HEK293 (cell line): ENCODE results near the gene FRMD8.

Experiments used
- CTCF ChIA-PET: fragments of 350-600 bp; formaldehyde crosslinking; extraction: SDS; loops from one replicate; lab custom pipeline; 2021; ENCODE audit warnings: antibody characterized with exemption; lab: Yijun Ruan, JAX
- POLR2A ChIA-PET: fragments of 300-600 bp; formaldehyde crosslinking; extraction: SDS; loops from one replicate; lab custom pipeline; 2020; ENCODE audit warnings: antibody characterized with exemption, inconsistent platforms; lab: Yijun Ruan, JAX
- H3K27ac ChIP-seq: fragments of 200-500 bp; sonication (Bioruptor generic); 2 replicates; pipeline ENCODE4 v1.5.1; 2014; ENCODE audit warnings: low read depth, low read length, control low read depth, inconsistent platforms; ENCODE audit errors: extremely low read depth
- H3K36me3 ChIP-seq, 2 experiments: fragments of 200-500 bp in 1 of 2; sonication (Bioruptor generic) in 1 of 2; 1 replicate in 1 of 2; 2 replicates in 1 of 2; pipeline ENCODE4 v1.5.1; 2014 to 2017; ENCODE audit warnings: inconsistent platforms in 2 of 2, low read length in 2 of 2; ENCODE audit not compliant: control insufficient read depth in 2 of 2, insufficient read depth in 1 of 2
- H3K4me1 ChIP-seq: fragments of 200-500 bp; sonication (Bioruptor generic); 2 replicates; pipeline ENCODE4 v1.5.1; 2014; ENCODE audit warnings: mild to moderate bottlenecking, low read length, inconsistent platforms; ENCODE audit not compliant: control insufficient read depth, insufficient read depth
- H3K4me3 ChIP-seq: 2 replicates; pipeline ENCODE4 v1.5.1; 2011; ENCODE audit warnings: low read depth, mild to moderate bottlenecking, control low read depth, low read length, moderate library complexity
- H3K9me3 ChIP-seq: fragments of 200-500 bp; sonication (Bioruptor generic); 2 replicates; pipeline ENCODE4 v1.5.1; 2014; ENCODE audit warnings: low read depth, low read length, inconsistent platforms; ENCODE audit not compliant: control insufficient read depth, insufficient read depth
- BCL11A ChIP-seq: fragments of 450-650 bp; formaldehyde crosslinking; IDR thresholded peaks from 2 replicates; pipeline ENCODE4 v1.5.1; 2016; ENCODE audit warnings: low read depth, missing biosample characterization, missing genetic modification characterization
- EGR2 ChIP-seq: fragments of 450-650 bp; formaldehyde crosslinking; IDR thresholded peaks from 2 replicates; pipeline ENCODE4 v1.5.1; 2016; ENCODE audit warnings: low read depth, missing biosample characterization, missing genetic modification characterization
- GLIS1 ChIP-seq: fragments of 450-650 bp; formaldehyde crosslinking; IDR thresholded peaks from 2 replicates; pipeline ENCODE4 v1.5.1; 2016; ENCODE audit warnings: missing biosample characterization, missing genetic modification characterization
- KLF1 ChIP-seq: fragments of 450-650 bp; formaldehyde crosslinking; IDR thresholded peaks from 2 replicates; pipeline ENCODE4 v1.5.1; 2016; ENCODE audit warnings: missing biosample characterization, missing genetic modification characterization
- KLF16 ChIP-seq: fragments of 450-650 bp; formaldehyde crosslinking; IDR thresholded peaks from 2 replicates; pipeline ENCODE4 v1.5.1; 2017; ENCODE audit warnings: missing biosample characterization, missing genetic modification characterization
- KLF7 ChIP-seq: fragments of 450-650 bp; formaldehyde crosslinking; IDR thresholded peaks from 2 replicates; pipeline ENCODE4 v1.5.1; 2016; ENCODE audit warnings: missing biosample characterization, missing genetic modification characterization, borderline replicate concordance
- KLF8 ChIP-seq: fragments of 450-650 bp; formaldehyde crosslinking; IDR thresholded peaks from 2 replicates; pipeline ENCODE4 v1.5.1; 2016; ENCODE audit warnings: missing biosample characterization, missing genetic modification characterization
- RBAK ChIP-seq: fragments of 450-650 bp; formaldehyde crosslinking; IDR thresholded peaks from 2 replicates; pipeline ENCODE4 v1.5.1; 2016; ENCODE audit warnings: missing biosample characterization, missing genetic modification characterization
- SALL2 ChIP-seq: fragments of 450-650 bp; formaldehyde crosslinking; IDR thresholded peaks from 2 replicates; pipeline ENCODE4 v1.5.0; 2017; ENCODE audit warnings: missing biosample characterization, mild to moderate bottlenecking, missing genetic modification characterization, borderline replicate concordance
- SP3 ChIP-seq: fragments of 450-650 bp; formaldehyde crosslinking; IDR thresholded peaks from 2 replicates; pipeline ENCODE4 v1.5.1; 2016; ENCODE audit warnings: missing biosample characterization, missing genetic modification characterization
- TRIM28 ChIP-seq: IDR thresholded peaks from 2 replicates; pipeline ENCODE4 v1.6.1; 2011; ENCODE audit warnings: low read length, control low read depth, borderline replicate concordance
- ZBTB7A ChIP-seq: fragments of 450-650 bp; formaldehyde crosslinking; IDR thresholded peaks from 2 replicates; pipeline ENCODE4 v1.5.1; 2016; ENCODE audit warnings: low read depth, missing biosample characterization, missing genetic modification characterization
- ZEB2 ChIP-seq: fragments of 450-650 bp; formaldehyde crosslinking; IDR thresholded peaks from 2 replicates; pipeline ENCODE4 v1.5.1; 2016; ENCODE audit warnings: missing biosample characterization, missing genetic modification characterization
- ZFHX2 ChIP-seq: fragments of 450-650 bp; formaldehyde crosslinking; conservative IDR thresholded peaks from 2 replicates; pipeline ENCODE4 v1.5.1; 2016; ENCODE audit warnings: missing biosample characterization, missing genetic modification characterization
- ZIC2 ChIP-seq: fragments of 450-650 bp; formaldehyde crosslinking; IDR thresholded peaks from 2 replicates; pipeline ENCODE4 v1.5.1; 2016; ENCODE audit warnings: missing biosample characterization, missing genetic modification characterization
- ZNF146 ChIP-seq: fragments of 450-650 bp; formaldehyde crosslinking; IDR thresholded peaks from 2 replicates; pipeline ENCODE4 v1.5.1; 2016; ENCODE audit warnings: missing biosample characterization, missing genetic modification characterization
- ZNF169 ChIP-seq: fragments of 450-650 bp; formaldehyde crosslinking; IDR thresholded peaks from 2 replicates; pipeline ENCODE4 v1.5.1; 2016; ENCODE audit warnings: missing biosample characterization, missing genetic modification characterization
- ZNF2 ChIP-seq: fragments of 450-650 bp; formaldehyde crosslinking; IDR thresholded peaks from 2 replicates; pipeline ENCODE4 v1.5.1; 2016; ENCODE audit warnings: missing biosample characterization, missing genetic modification characterization
- ZNF341 ChIP-seq: fragments of 450-650 bp; formaldehyde crosslinking; IDR thresholded peaks from 2 replicates; pipeline ENCODE4; 2016; ENCODE audit warnings: low read depth, missing biosample characterization, missing genetic modification characterization
- ZNF501 ChIP-seq: fragments of 450-650 bp; formaldehyde crosslinking; IDR thresholded peaks from 2 replicates; pipeline ENCODE4 v1.5.1; 2016; ENCODE audit warnings: missing biosample characterization, missing genetic modification characterization
- ZNF629 ChIP-seq: fragments of 450-650 bp; formaldehyde crosslinking; IDR thresholded peaks from 2 replicates; pipeline ENCODE4 v1.5.1; 2017; ENCODE audit warnings: missing biosample characterization, missing genetic modification characterization
- ZNF660 ChIP-seq: fragments of 450-650 bp; IDR thresholded peaks from 2 replicates; pipeline ENCODE4 v1.5.1; 2018; ENCODE audit warnings: missing biosample characterization, mild to moderate bottlenecking, missing genetic modification characterization
- ZNF707 ChIP-seq: fragments of 450-650 bp; formaldehyde crosslinking; IDR thresholded peaks from 2 replicates; pipeline ENCODE4 v1.5.1; 2016; ENCODE audit warnings: missing biosample characterization, missing genetic modification characterization
- ZSCAN30 ChIP-seq: fragments of 450-650 bp; IDR thresholded peaks from 2 replicates; pipeline ENCODE4 v1.5.1; 2018; ENCODE audit warnings: missing biosample characterization, mild to moderate bottlenecking, missing genetic modification characterization, moderate library complexity
- TF ChIP-seq, protein P1 (sequence below): fragments of 450-650 bp; formaldehyde crosslinking; IDR thresholded peaks from 2 replicates; pipeline ENCODE4 v1.5.1; 2016; ENCODE audit warnings: missing biosample characterization, missing genetic modification characterization
- TF ChIP-seq, protein P2 (sequence below): fragments of 450-650 bp; formaldehyde crosslinking; IDR thresholded peaks from 2 replicates; pipeline ENCODE4 v1.5.1; 2016; ENCODE audit warnings: missing biosample characterization, missing genetic modification characterization
- TF ChIP-seq, protein P3 (sequence below): sonication (generic); formaldehyde crosslinking; IDR thresholded peaks from 2 replicates; pipeline ENCODE4 v1.8.1; 2022; ENCODE audit warnings: mild to moderate bottlenecking, moderate library complexity, missing genetic modification reagents
- TF ChIP-seq, protein P4 (sequence below): fragments of 450-650 bp; formaldehyde crosslinking; IDR thresholded peaks from 2 replicates; pipeline ENCODE4 v1.5.1; 2016; ENCODE audit warnings: missing biosample characterization, missing genetic modification characterization
- TF ChIP-seq, protein P5 (sequence below): fragments of 450-650 bp; formaldehyde crosslinking; IDR thresholded peaks from 2 replicates; pipeline ENCODE4 v1.5.1; 2016; ENCODE audit warnings: missing biosample characterization, missing genetic modification characterization

The FRMD8 gene

DNA sequence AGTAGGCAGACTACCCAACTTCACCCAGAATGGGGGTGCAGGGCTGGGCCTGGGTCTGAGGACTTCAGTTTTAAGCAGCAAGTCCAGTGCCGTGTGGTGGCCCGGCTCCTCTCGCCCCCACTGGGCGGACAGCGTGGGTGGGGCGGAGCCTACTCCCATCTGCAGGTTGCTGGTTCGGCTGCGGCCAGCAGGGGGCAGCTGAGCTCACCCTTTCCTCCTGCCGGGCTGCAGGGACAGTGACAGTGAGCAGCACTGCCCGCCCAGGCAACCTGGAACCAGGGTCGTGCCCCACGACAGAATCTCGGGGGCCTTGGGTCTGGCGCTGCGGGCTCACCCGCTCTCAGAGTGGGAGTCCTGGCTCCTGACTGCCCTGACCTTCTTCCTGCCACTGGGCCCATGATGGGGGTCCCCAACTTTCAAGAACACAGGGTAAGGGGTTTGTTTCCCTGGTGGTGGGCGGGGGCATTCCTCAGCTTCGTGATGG, 29.9 kb downstream of the FRMD8 start:
- H3K9me3 ChIP-seq = no peaks in the 10 kb centered on the region
- H3K27ac ChIP-seq = no peak overlapping the region
- POLR2A ChIA-PET = interaction anchor here (0.6 to 16.9 kb wide), 6 partner anchors 26 to 101 kb away, joined by 3 to 1129 read pairs (median 6); partner anchors contain the start of genes MALAT1 and SLC25A45
- peaks cover 6% of the 10 kb centered on the region for H3K4me1 ChIP-seq
- no peak overlapping the region for H3K4me3 ChIP-seq
- peaks cover 0 to 9% of the 10 kb centered on the region in 2 experiments; a peak in 1 of 3 replicates for H3K36me3 ChIP-seq
- CTCF ChIA-PET = interaction anchor here (0.5 to 3.9 kb wide), 45 partner anchors 8 to 255 kb away, joined by 3 to 36 read pairs (median 4); partner anchors contain the start of genes FAM89B, FRMD8 and MALAT1
- TF ChIP-seq ZEB2 (tag by site-specific recombination) (peak; percentile 48; the same call in 1 of the 2 replicates), ZBTB7A (tag by site-specific recombination) (0 out of 2 replicates have a peak, but pooled peaks have one; percentile 25), ZFHX2 (tag by site-specific recombination) (peak; percentile 94), ZNF707 (tag by site-specific recombination) (no peak), KLF8 (peak; percentile 86), BCL11A (tag by site-specific recombination) (peak; percentile 52; the same call in 1 of the 2 replicates), ZNF629 (0 out of 2 replicates have a peak, but pooled peaks have one; percentile 11), ZNF660 (0 out of 2 replicates have a peak, but pooled peaks have one; percentile 26), ZNF501 (tag by site-specific recombination) (0 out of 2 replicates have a peak, but pooled peaks have one; percentile 24), RBAK (no peak), ZNF2 (peak; percentile 81), GLIS1 (tag by site-specific recombination) (peak; percentile 65), EGR2 (peak; percentile 86), ZNF341 (tag by site-specific recombination) (0 out of 2 replicates have a peak, but pooled peaks have one; percentile 16), SP3 (tag by site-specific recombination) (peak; percentile 50), KLF16 (tag by site-specific recombination) (peak; percentile 70; the same call in 1 of the 2 replicates), ZSCAN30 (peak; percentile 56; the same call in 1 of the 2 replicates), SALL2 (tag by site-specific recombination) (no peak), KLF1 (tag by site-specific recombination) (peak; percentile 53; the same call in 1 of the 2 replicates), TRIM28 (peak; percentile 11; the same call in 1 of the 2 replicates), ZIC2 (tag by site-specific recombination) (peak; percentile 60; the same call in 1 of the 2 replicates), ZNF146 (tag by site-specific recombination) (no peak), KLF7 (tag by site-specific recombination) (peak; percentile 29; the same call in 1 of the 2 replicates), ZNF169 (tag by site-specific recombination) (no peak)
- TF ChIP-seq, protein P1, sequence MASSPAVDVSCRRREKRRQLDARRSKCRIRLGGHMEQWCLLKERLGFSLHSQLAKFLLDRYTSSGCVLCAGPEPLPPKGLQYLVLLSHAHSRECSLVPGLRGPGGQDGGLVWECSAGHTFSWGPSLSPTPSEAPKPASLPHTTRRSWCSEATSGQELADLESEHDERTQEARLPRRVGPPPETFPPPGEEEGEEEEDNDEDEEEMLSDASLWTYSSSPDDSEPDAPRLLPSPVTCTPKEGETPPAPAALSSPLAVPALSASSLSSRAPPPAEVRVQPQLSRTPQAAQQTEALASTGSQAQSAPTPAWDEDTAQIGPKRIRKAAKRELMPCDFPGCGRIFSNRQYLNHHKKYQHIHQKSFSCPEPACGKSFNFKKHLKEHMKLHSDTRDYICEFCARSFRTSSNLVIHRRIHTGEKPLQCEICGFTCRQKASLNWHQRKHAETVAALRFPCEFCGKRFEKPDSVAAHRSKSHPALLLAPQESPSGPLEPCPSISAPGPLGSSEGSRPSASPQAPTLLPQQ (tag by site-specific recombination) = no peak
- TF ChIP-seq, protein P2, sequence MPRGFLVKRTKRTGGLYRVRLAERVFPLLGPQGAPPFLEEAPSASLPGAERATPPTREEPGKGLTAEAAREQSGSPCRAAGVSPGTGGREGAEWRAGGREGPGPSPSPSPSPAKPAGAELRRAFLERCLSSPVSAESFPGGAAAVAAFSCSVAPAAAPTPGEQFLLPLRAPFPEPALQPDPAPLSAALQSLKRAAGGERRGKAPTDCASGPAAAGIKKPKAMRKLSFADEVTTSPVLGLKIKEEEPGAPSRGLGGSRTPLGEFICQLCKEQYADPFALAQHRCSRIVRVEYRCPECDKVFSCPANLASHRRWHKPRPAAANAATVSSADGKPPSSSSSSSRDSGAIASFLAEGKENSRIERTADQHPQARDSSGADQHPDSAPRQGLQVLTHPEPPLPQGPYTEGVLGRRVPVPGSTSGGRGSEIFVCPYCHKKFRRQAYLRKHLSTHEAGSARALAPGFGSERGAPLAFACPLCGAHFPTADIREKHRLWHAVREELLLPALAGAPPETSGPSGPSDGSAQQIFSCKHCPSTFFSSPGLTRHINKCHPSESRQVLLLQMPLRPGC = peak; percentile 18; the same call in 1 of the 2 replicates
- TF ChIP-seq, protein P3, sequence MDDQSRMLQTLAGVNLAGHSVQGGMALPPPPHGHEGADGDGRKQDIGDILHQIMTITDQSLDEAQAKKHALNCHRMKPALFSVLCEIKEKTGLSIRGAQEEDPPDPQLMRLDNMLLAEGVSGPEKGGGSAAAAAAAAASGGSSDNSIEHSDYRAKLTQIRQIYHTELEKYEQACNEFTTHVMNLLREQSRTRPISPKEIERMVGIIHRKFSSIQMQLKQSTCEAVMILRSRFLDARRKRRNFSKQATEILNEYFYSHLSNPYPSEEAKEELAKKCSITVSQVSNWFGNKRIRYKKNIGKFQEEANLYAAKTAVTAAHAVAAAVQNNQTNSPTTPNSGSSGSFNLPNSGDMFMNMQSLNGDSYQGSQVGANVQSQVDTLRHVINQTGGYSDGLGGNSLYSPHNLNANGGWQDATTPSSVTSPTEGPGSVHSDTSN (CRISPR knock-in tag) = peak; percentile 59; the same call in 1 of the 2 replicates
- TF ChIP-seq, protein P4, sequence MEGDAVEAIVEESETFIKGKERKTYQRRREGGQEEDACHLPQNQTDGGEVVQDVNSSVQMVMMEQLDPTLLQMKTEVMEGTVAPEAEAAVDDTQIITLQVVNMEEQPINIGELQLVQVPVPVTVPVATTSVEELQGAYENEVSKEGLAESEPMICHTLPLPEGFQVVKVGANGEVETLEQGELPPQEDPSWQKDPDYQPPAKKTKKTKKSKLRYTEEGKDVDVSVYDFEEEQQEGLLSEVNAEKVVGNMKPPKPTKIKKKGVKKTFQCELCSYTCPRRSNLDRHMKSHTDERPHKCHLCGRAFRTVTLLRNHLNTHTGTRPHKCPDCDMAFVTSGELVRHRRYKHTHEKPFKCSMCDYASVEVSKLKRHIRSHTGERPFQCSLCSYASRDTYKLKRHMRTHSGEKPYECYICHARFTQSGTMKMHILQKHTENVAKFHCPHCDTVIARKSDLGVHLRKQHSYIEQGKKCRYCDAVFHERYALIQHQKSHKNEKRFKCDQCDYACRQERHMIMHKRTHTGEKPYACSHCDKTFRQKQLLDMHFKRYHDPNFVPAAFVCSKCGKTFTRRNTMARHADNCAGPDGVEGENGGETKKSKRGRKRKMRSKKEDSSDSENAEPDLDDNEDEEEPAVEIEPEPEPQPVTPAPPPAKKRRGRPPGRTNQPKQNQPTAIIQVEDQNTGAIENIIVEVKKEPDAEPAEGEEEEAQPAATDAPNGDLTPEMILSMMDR (tag by site-specific recombination) = peak; percentile 95
- TF ChIP-seq, protein P5, sequence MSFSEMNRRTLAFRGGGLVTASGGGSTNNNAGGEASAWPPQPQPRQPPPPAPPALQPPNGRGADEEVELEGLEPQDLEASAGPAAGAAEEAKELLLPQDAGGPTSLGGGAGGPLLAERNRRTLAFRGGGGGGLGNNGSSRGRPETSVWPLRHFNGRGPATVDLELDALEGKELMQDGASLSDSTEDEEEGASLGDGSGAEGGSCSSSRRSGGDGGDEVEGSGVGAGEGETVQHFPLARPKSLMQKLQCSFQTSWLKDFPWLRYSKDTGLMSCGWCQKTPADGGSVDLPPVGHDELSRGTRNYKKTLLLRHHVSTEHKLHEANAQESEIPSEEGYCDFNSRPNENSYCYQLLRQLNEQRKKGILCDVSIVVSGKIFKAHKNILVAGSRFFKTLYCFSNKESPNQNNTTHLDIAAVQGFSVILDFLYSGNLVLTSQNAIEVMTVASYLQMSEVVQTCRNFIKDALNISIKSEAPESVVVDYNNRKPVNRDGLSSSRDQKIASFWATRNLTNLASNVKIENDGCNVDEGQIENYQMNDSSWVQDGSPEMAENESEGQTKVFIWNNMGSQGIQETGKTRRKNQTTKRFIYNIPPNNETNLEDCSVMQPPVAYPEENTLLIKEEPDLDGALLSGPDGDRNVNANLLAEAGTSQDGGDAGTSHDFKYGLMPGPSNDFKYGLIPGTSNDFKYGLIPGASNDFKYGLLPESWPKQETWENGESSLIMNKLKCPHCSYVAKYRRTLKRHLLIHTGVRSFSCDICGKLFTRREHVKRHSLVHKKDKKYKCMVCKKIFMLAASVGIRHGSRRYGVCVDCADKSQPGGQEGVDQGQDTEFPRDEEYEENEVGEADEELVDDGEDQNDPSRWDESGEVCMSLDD (tag by site-specific recombination) = peak; percentile 29; the same call in 1 of the 2 replicates
